ENCODE results near the gene TEX264.

DNA sequence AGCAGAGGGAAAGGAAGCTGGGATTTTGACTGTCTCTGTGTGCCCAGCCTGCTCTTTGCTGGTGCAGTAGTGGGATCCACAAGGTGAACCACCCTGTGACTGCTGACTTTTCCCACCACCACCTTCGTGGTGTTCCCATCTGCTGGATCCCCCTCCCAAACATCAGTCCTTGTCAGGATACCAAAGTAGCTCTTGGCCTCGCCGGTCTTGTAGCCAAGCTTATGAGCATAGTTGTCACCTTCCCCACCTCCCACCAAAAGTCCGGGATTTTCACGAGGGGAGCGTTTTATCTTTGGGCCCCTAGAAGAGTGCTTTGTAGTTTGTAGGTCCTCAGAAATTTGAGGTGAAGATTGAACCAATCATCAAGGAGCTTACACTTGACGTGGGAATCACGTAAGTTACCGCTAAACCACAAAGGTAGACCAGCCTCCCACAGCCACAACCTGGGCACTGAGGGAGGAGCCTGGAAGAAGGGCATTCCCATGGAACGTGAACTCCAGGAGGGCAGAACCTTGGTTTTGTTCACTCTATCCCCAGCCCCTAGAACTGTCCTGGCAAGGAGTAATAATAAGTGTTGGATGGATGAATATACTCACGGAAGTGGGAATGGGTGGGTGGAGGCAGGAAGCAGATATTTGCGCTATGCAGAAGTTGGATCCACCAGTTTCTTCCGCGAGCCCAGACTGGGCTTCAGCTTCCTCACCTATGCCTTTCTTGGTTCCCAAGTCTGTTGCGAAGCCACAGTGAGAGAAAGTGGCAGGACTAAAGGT lies 814 bp upstream of the TEX264 start:
- TF ChIP-seq CTCF (IDR thresholded peaks at IDR 0.05) (no peak), POLR2A (IDR thresholded peaks at IDR 0.05) (no peak), POLR2AphosphoS5 (IDR thresholded peaks at IDR 0.05) (no peak)
